ENCODE results near the gene CNP.

The CNP gene

GRCh38 chr17:41972571-41973407, 6.2 kb downstream of the CNP start:
- H3K36me3 ChIP-seq (ENCODE audit: control insufficient read depth, insufficient read depth, low read length), result peaks cover 63% of the 10 kb centered on the region
- 94 to 95% methylated on average over 22 of the region's 22 CpGs for WGBS, 2 experiments
- peak overlapping the region; percentile 8 for H3K27ac ChIP-seq (ENCODE audit: insufficient read depth, low read depth, low read length, poor library complexity, severe bottlenecking)

GRCh38 chr17:41973408-41973811, 6.8 kb downstream of the CNP start:
- 94 to 95% methylated on average over 19 of the region's 19 CpGs for WGBS, 2 experiments
- H3K36me3 ChIP-seq (ENCODE audit: control insufficient read depth, insufficient read depth, low read length), result peaks cover 62% of the 10 kb centered on the region

More at GRCh38 chr17:41972571-41973407, 6.2 kb downstream of the CNP start:
- no peak overlapping the region for H3K4me3 ChIP-seq (ENCODE audit: insufficient read depth, low read depth, low read length)
- H3K4me1 ChIP-seq (ENCODE audit: control insufficient read depth, insufficient read depth, low read length), result peaks cover 2% of the 10 kb centered on the region
- H3K27me3 ChIP-seq (ENCODE audit: control insufficient read depth, insufficient read depth, low read length, poor library complexity, severe bottlenecking), result no peaks in the 10 kb centered on the region
- H3K9me3 ChIP-seq (ENCODE audit: control insufficient read depth, low read length), result no peaks in the 10 kb centered on the region

GRCh38 chr17:41974031-41974430, 7.4 kb downstream of the CNP start:
- H3K27ac ChIP-seq (ENCODE audit: insufficient read depth, low read depth, low read length, poor library complexity, severe bottlenecking), result no peak overlapping the region
- no peaks in the 10 kb centered on the region for H3K27me3 ChIP-seq (ENCODE audit: control insufficient read depth, insufficient read depth, low read length, poor library complexity, severe bottlenecking)
- H3K4me1 ChIP-seq (ENCODE audit: control insufficient read depth, insufficient read depth, low read length), result no peaks in the 10 kb centered on the region
- no peaks in the 10 kb centered on the region for H3K9me3 ChIP-seq (ENCODE audit: control insufficient read depth, low read length)
- 94 to 96% methylated on average over 6 of the region's 6 CpGs for WGBS, 2 experiments
- peaks cover 60% of the 10 kb centered on the region for H3K36me3 ChIP-seq (ENCODE audit: control insufficient read depth, insufficient read depth, low read length)
- no peak overlapping the region for H3K4me3 ChIP-seq (ENCODE audit: insufficient read depth, low read depth, low read length)

More at GRCh38 chr17:41973408-41973811, 6.8 kb downstream of the CNP start:
- H3K9me3 ChIP-seq (ENCODE audit: control insufficient read depth, low read length), result no peaks in the 10 kb centered on the region
- H3K27me3 ChIP-seq (ENCODE audit: control insufficient read depth, insufficient read depth, low read length, poor library complexity, severe bottlenecking), result no peaks in the 10 kb centered on the region
- H3K27ac ChIP-seq (ENCODE audit: insufficient read depth, low read depth, low read length, poor library complexity, severe bottlenecking), result no peak overlapping the region
- no peak overlapping the region for H3K4me3 ChIP-seq (ENCODE audit: insufficient read depth, low read depth, low read length)
- no peaks in the 10 kb centered on the region for H3K4me1 ChIP-seq (ENCODE audit: control insufficient read depth, insufficient read depth, low read length)

- H3K27ac ChIP-seq (ENCODE audit: insufficient read depth, low read depth, low read length, poor library complexity, severe bottlenecking), result no peak overlapping the region
- no peaks in the 10 kb centered on the region for H3K4me1 ChIP-seq (ENCODE audit: control insufficient read depth, insufficient read depth, low read length)
- H3K36me3 ChIP-seq (ENCODE audit: control insufficient read depth, insufficient read depth, low read length), result peaks cover 63% of the 10 kb centered on the region
- 94 to 97% methylated on average over 5 of the region's 5 CpGs for WGBS, 2 experiments
- H3K27me3 ChIP-seq (ENCODE audit: control insufficient read depth, insufficient read depth, low read length, poor library complexity, severe bottlenecking), result no peaks in the 10 kb centered on the region
- no peaks in the 10 kb centered on the region for H3K9me3 ChIP-seq (ENCODE audit: control insufficient read depth, low read length)
- H3K4me3 ChIP-seq (ENCODE audit: insufficient read depth, low read depth, low read length), result no peak overlapping the region
These were observed 8.1 kb downstream of the CNP start for GRCh38 chr17:41974658-41975057.

- Histone ChIP-seq H3K27me3 (ENCODE audit: control insufficient read depth, insufficient read depth, low read length, poor library complexity, severe bottlenecking) (no peaks in the 10 kb centered on the region), H3K27ac (ENCODE audit: insufficient read depth, low read depth, low read length, poor library complexity, severe bottlenecking) (no peak overlapping the region), H3K4me3 (ENCODE audit: insufficient read depth, low read depth, low read length) (no peak overlapping the region), H3K36me3 (ENCODE audit: control insufficient read depth, insufficient read depth, low read length) (peaks cover 69% of the 10 kb centered on the region), H3K4me1 (ENCODE audit: control insufficient read depth, insufficient read depth, low read length) (no peaks in the 10 kb centered on the region), H3K9me3 (ENCODE audit: control insufficient read depth, low read length) (no peaks in the 10 kb centered on the region)
- WGBS, 2 experiments, result 96 to 97% methylated on average over 9 of the region's 9 CpGs
These were observed 8.8 kb downstream of the CNP start for GRCh38 chr17:41975099-41976083.

GRCh38 chr17:41976142-41976768, 9.7 kb downstream of the CNP start:
- no peak overlapping the region for H3K27ac ChIP-seq (ENCODE audit: insufficient read depth, low read depth, low read length, poor library complexity, severe bottlenecking)
- H3K27me3 ChIP-seq (ENCODE audit: control insufficient read depth, insufficient read depth, low read length, poor library complexity, severe bottlenecking), result no peaks in the 10 kb centered on the region
- H3K36me3 ChIP-seq (ENCODE audit: control insufficient read depth, insufficient read depth, low read length), result peaks cover 77% of the 10 kb centered on the region
- H3K4me1 ChIP-seq (ENCODE audit: control insufficient read depth, insufficient read depth, low read length), result no peaks in the 10 kb centered on the region
- H3K9me3 ChIP-seq (ENCODE audit: control insufficient read depth, low read length), result no peaks in the 10 kb centered on the region
- H3K4me3 ChIP-seq (ENCODE audit: insufficient read depth, low read depth, low read length), result no peak overlapping the region
- WGBS, 2 experiments, result 93 to 96% methylated on average over 11 of the region's 11 CpGs

- H3K9me3 ChIP-seq (ENCODE audit: control insufficient read depth, low read length), result no peaks in the 10 kb centered on the region
- WGBS, 2 experiments, result 89 to 93% methylated on average over 4 of the region's 4 CpGs
- H3K36me3 ChIP-seq (ENCODE audit: control insufficient read depth, insufficient read depth, low read length), result peaks cover 78% of the 10 kb centered on the region
- no peak overlapping the region for H3K27ac ChIP-seq (ENCODE audit: insufficient read depth, low read depth, low read length, poor library complexity, severe bottlenecking)
- no peaks in the 10 kb centered on the region for H3K4me1 ChIP-seq (ENCODE audit: control insufficient read depth, insufficient read depth, low read length)
- H3K4me3 ChIP-seq (ENCODE audit: insufficient read depth, low read depth, low read length), result no peak overlapping the region
- no peaks in the 10 kb centered on the region for H3K27me3 ChIP-seq (ENCODE audit: control insufficient read depth, insufficient read depth, low read length, poor library complexity, severe bottlenecking)
These were observed 11.4 kb downstream of the CNP start for GRCh38 chr17:41977991-41978390.

- Histone ChIP-seq H3K9me3 (ENCODE audit: control insufficient read depth, low read length) (no peaks in the 10 kb centered on the region), H3K4me1 (ENCODE audit: control insufficient read depth, insufficient read depth, low read length) (no peaks in the 10 kb centered on the region), H3K27ac (ENCODE audit: insufficient read depth, low read depth, low read length, poor library complexity, severe bottlenecking) (no peak overlapping the region), H3K27me3 (ENCODE audit: control insufficient read depth, insufficient read depth, low read length, poor library complexity, severe bottlenecking) (no peaks in the 10 kb centered on the region), H3K36me3 (ENCODE audit: control insufficient read depth, insufficient read depth, low read length) (peaks cover 72% of the 10 kb centered on the region), H3K4me3 (ENCODE audit: insufficient read depth, low read depth, low read length) (no peak overlapping the region)
- 95 to 96% methylated on average over 14 of the region's 14 CpGs for WGBS, 2 experiments
These were observed 15.6 kb downstream of the CNP start for GRCh38 chr17:41982026-41982760.

GRCh38 chr17:41984454-41984853, 17.9 kb downstream of the CNP start:
- 91 to 93% methylated on average over 8 of the region's 8 CpGs for WGBS, 2 experiments
- H3K4me3 ChIP-seq (ENCODE audit: insufficient read depth, low read depth, low read length), result no peak overlapping the region
- no peak overlapping the region for H3K27ac ChIP-seq (ENCODE audit: insufficient read depth, low read depth, low read length, poor library complexity, severe bottlenecking)
- H3K36me3 ChIP-seq (ENCODE audit: control insufficient read depth, insufficient read depth, low read length), result peaks cover 77% of the 10 kb centered on the region
- no peaks in the 10 kb centered on the region for H3K27me3 ChIP-seq (ENCODE audit: control insufficient read depth, insufficient read depth, low read length, poor library complexity, severe bottlenecking)
- H3K4me1 ChIP-seq (ENCODE audit: control insufficient read depth, insufficient read depth, low read length), result no peaks in the 10 kb centered on the region
- no peaks in the 10 kb centered on the region for H3K9me3 ChIP-seq (ENCODE audit: control insufficient read depth, low read length)
